HG03045 (cell line): ENCODE results near the gene ILK.

Experiments
- ATAC-seq: cut with Tn5 transposase; IDR thresholded peaks from one replicate; pipeline ENCODE4 v1.9.1; 2021; ENCODE audit warnings: mild to moderate bottlenecking, moderate library complexity; ENCODE audit not compliant: unreplicated experiment

ILK gene

GRCh38 chr11:6619004-6619745, 15.6 kb downstream of the ILK start, which contains the start of gene TPP1:
TSS of gene TPP1 (minus strand) at chr11:6619422. CDS start at chr11:6619400, 22 bp downstream.
- peak; percentile 98 for ATAC-seq

GRCh38 chr11:6620636-6621035, 17.1 kb downstream of the ILK start:
- ATAC-seq = no peak

GRCh38 chr11:6621711-6622211, 18.2 kb downstream of the ILK start:
- ATAC-seq = no peak

DNA sequence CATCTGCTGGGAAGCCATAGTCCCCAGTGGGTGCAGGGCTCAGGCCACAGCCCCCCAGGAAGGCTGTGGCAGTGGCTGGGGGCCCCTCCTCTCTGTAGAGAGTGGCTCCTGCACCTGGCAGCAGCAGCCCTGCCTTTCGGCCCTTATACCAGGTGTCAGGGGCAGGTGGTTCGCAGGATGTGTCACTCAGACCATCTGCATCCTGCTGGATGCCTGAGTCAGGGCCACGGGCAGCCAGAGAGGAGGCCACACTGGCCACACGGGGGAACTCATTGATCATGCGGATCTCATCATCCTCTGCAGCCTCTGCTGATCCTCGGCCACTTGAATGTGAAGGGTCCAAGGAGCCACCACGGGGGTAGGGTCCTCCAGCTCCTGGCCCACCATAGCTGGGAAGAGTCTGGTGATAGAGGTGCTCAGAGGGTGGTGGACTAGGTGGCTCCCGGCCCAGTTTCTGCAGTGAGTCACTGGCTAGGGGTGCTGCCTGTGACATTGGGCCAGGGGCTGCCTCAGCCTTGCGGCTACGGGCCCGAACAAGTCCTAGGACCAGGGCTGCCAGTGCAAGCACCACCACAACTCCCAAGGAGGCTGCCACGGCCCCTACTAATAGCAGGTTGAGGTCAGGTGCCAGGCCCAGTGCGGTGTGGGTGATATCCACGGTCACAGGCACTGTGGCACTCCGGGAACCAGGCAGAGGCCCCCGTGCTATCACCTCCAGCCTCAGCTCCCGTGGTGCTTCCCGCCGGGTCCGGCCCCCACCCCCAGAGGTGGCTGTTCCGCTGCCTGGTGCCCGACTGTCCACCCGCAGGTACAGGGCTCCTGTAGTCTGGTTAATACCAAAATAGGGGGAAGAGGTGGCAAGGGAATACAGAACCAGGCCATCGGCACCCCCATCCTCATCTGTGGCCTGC, 18.9 kb downstream of the ILK start:
- ATAC-seq = no peak

DNA sequence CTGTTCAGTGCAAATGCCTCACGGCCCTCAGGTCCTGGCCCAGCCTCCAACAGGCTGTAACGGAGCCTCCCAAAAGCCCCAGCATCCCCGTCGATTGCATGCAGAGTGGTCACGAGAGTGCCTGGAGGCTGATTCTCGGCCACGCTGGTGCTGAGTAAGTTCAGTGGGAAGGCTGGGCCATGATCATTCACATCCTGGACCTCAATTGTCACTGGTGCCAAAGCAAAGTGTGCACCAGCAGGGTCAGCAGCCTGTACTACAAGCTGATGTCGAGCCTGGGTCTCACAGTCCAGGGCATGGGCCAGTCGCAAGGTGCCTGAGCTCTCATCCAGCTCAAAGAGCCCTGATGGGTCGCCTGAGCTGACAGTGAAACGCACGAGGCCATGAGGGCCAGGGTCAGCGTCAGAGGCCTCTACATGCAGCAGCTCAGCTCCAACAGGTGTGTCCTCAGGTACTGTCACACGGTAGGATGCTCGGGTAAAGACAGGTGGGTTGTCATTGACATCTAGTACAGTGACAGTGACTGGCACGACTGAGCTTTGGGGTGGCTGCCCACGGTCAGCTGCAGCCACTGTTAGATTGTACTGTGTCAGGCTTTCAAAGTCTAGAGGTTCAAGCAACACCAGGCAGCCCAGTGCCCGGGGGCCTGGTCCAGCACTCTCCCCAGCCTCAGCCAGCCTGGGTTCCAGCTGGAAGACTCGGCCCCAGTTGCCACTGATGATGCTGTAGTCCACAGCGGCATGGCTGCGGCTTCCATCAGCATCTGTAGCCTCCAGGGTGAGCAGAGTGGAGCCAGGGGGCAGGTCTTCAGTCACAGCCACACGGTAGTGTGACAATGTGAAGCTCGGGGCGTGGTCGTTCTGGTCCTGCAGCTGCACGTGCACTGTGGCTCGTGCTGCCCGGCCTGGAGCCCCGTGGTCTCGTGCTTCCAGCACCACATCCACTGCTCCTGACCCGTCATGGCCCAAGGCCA, 20.1 kb downstream of the ILK start:
- no peak for ATAC-seq

DNA sequence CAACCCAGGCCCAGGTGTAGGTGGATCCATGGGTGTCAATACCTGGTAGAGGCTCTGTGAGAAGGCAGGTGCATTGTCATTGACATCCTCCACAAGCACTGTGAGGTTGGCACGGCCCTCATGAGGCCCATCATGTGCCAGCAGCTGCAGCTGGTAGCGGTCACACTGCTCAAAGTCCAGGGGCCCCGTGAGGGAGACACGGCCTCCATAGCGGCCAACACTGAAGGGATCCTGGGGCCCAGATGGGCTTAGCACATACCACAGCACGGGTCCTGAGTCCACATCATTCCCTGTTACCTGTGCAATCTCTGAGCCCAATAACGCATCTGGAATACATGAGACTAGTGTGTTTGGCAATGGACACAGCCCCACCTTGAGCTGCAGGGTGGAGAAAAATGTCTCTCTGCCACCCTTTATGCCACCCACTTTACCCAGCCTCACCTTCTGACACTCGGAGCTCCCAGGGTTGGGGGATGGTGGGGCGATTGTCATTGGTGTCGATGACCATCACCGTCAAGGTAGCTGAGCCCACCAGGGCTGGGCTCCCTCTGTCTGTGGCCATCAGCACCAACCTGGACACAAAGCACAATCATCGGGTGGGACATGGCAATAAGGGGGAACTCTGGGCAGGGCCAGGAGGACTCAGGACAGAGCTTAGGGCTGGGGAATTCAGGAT, 21.7 kb downstream of the ILK start:
- no peak for ATAC-seq

- no peak for ATAC-seq
Measured at GRCh38 chr11:6625832-6626420, 22.4 kb downstream of the ILK start.

DNA sequence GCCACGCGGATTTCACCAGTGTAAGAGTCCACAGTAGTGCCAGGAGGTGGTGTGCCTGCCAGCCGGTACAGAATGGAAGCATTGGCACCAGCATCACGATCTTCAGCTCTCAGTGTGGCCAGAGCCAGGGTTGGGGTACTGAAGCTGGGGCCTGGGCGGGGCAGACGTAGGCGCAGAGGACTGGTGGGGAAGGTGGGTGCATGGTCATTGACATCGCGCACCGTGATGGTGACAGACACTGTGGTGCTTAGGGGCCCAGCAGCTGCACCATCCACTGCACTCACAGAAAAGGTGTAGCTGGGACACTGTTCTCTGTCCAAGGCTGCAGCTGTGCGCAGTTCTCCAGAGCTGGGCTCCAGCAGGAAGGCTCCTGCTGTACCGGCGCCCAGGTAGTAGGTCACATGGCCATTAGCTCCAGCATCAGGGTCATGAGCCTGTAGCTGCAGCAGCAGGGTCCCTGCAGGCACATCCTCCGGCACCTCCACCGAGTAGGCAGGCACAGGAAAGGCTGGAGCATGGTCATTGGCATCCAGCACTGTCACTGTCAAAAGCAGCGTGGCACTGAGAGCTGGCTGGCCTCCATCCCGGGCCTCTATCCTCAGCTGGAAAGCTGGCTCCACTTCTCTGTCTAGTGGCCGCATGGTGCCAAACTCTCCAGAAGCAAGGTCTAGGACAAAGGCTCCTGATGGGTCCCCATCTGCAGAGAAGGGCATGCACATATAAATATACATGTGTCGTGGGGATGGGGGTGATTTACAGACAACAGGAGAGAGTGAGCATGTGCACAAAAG, 23.6 kb downstream of the ILK start:
- ATAC-seq = no peak

GRCh38 chr11:6627762-6628241, 24.2 kb downstream of the ILK start:
- peak; percentile 65 for ATAC-seq

- no peak for ATAC-seq
Measured at GRCh38 chr11:6628526-6628925, 25.0 kb downstream of the ILK start.

- no peak for ATAC-seq
Measured at GRCh38 chr11:6629573-6629891, 26.0 kb downstream of the ILK start.

DNA sequence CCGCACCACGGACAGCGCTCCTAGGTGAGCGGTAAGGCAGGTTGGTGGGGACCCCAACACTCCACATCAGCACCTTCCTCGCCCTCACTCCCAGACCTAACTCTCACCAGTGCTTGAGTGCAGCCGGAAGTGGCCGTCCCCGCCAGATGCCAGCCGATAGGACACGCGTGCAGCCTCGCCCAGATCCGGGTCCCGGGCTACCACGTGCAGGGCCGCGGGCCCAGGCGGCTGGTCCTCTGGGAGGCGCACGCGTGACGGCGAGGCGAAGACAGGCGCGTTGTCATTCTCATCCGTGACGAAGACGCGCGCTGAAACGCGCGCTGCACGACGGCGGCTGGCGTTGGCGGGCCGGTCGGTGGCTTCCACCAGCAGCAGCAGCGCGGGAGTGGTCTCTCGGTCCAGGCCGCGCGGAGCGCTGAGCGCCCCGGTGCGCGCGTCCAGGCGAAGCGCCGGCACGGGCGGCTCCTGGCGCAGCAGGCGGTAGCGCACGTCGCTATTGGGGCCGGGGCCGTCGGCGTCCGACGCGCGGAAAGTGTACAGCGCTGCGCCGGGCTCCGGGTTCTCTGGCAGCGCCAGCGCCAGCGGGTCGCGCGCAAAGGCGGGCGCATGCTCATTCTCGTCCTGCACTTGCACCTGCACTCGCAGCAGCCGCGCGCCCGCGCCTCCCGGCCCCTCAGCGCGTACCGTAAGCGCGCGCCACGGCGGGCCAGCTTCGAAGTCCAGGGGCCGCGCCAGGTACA, 26.5 kb downstream of the ILK start:
- no peak for ATAC-seq

GRCh38 chr11:6630632-6631291, 27.2 kb downstream of the ILK start:
- no peak for ATAC-seq

- no peak for ATAC-seq
Measured at GRCh38 chr11:6631361-6631890, 27.9 kb downstream of the ILK start.

- ATAC-seq = no peak
Measured at GRCh38 chr11:6632116-6633073, 28.8 kb downstream of the ILK start.
